ENCODE results near the gene GYG2.
"Not testable (repeated sequence)": the region's sequence is repeated elsewhere in the genome, so short reads cannot be mapped to it uniquely, and the experiment has no call there.

Gene GYG2

DNA sequence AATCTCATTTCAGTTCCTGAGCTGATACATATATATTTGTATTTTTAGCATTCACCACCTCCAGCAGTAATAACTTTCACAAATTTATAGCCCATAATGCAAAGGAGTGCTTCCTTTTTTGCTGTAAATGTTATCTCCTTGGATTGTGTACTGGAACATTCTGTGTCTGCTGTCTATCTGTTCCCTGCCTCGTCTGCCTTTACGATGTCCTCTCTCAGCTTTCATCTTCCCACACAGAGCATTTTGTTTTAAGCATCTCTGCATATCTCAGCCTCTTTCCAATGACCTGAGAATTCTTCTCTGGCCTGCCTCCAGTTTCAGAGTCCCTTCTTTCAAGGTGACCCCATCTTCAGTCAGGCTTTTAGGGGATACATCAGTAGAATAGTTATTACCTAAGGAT lies 43.1 kb downstream of the GYG2 start:
- DNase-seq (ENCODE audit: low spot score), result no peak

DNA sequence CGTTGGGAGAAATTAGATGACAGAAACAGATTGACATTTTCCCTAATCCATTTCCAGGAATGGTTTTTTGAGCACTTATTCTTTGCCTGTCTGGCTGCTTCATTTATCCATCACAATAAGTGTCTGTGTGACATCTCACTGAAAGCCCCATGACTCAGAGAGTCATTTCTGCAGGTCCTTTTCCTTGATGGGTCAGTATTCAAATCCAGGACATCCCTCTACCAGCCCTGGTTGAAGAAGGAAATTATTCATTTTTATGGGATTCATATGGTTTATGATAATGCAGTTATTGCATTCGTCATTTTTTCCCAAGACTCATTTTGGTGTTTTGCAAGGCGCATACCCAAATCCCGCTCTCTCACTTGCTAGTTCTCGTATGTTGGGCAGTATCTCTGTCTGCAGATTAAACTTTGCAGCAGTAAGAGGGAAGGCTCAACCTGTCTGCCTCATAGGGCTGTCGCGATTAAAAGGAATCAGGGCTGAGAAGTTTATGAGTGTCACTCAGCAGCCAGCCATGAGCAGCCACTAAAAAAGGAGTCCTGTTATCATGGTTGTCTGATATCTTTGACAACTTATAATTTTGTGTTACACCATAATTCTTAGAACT lies 44.0 kb downstream of the GYG2 start:
- DNase-seq (ENCODE audit: low spot score), result no peak

DNA sequence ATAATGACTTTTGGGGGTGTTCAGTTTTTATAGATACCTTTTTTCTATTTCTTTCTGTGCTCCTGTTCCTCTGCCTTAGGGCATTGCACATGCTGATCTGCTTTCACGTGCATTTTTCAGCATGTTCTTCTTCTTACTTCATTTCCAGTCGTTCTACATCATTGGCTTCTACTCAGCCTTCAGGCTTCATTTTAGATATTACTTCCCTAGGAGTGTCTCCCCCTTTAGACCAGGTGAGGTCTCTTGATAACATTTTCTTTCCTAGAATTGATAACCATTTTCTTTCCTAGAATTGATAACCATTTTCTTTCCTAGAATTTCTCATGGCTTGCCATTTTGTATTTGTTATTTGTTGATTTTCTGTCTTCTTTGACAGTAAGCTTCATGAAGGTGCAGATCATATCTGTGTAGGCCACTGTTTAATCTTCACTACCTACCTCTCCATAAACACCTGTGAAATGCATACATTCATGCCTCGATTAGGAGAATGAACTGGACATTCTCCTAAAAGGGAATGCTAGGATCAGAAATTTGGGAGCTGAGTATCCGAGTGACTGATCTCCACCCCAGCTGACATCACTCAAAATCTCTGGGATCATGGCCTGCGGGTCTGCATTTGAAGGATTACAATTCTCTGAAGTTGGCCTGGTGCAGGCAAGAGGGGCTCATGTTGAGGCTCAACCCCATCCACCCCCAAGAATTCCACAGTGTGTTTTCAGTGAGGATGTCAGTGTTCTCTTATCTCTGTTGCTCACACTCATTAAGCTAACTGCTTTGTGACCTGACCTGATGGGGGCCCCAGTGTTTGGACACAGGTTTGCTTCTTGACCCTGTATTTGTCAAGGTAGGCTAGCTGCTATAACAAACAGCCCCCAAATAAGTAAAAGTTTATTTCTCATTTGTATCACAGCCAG lies 45.7 kb downstream of the GYG2 start:
- no peak for DNase-seq (ENCODE audit: low spot score)

DNA sequence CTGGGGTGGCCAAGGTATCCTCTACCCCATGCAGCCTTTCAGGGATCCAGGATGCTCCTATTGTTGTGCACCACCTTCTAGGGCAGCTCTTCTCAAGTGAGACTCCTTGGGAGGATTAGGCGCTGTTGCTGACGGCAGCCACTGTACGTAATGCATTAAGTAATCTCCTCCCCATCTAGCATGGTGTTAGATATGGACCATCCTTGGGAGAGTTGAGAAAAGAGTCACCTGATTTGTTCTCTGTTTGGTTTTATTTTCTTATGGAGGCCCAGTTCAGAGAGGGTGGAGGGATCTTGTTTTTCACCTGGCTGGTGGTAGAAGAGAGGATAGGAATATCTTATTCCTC lies 46.4 kb downstream of the GYG2 start:
- no peak for DNase-seq (ENCODE audit: low spot score)

DNA sequence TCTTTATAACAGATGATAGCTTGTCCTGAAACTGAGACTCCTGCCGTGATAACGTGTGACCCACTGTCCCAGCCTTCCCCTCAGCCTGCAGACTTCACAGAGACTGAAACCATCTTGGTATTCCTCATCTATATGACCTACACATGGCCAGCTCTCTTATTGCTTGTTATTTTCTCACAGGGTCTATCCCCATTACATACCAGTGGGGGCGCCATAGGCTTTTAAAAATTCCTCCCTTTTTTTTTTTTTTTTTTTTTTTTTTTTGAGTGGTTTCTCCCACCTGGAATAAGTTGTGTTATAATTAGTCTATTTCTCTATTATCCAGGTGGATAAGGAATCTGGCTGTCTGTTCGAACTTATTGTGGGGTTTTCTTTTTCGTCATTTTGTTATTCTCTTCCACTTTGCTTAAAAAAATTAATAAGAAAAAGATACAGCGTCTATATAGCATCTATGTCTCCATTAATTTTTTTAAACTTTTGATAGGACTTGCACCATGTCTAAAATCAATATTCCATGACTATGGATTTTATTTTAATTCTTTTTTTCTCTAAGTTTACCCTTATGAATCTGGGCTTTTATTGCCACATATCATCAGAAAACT lies 47.2 kb downstream of the GYG2 start:
- peak; percentile 25 for DNase-seq (ENCODE audit: low spot score)

DNA sequence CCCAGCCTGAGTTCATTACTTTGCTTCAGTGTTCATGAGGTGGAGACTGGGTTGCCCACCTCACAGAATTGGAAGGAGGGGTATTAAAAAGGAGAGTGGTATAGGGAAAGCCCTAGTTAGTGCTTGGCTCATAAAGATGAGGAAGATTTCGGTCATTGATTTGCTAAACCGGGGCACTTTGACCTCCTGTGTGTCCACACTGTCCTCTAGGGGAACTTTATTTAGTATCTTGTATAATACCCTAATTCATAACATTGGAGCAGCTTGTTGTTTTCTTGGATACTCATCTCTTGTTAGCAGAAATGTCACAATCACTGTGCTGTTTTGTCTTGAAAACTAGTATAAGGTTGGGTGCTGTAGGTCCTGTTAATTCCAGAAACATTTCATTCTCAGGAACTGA lies 49.8 kb downstream of the GYG2 start:
- no peak for DNase-seq (ENCODE audit: low spot score)

DNA sequence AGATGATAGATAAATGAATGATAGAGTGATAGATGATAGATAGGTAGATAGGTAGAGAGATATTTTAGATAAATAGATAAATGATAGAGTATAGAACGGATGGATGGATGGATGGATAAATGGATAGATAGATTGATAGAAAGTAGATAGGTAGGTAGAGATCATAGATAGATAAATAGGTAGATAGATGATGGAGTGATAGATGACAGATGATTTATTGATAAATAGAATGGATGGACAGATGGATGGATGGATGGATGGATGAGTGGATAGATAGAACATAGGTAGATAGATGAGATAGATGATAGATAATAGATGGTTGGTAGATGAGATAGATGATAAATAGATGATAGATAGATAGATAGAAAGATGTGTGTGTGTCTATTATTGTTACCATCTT lies 50.9 kb downstream of the GYG2 start:
- no peak for DNase-seq (ENCODE audit: low spot score)

DNA sequence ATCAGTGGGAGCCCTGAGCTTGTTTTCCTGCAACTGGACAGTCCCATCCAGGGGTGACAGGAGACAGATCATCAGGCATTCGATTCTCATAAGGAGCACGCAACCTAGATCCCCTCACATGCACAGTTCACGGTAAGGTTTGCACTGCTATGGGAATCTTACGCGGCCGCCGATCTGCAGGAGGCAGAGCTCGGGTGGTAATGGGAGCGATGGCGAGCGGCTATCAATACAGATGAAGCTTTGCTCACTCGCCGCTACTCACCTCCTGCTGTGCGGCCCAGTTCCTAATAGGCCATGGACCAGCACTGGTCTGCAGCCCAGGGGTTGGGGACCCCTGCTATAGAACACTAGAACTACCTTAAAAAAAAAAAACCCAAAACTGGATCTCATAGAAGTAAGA lies 55.0 kb downstream of the GYG2 start:
- DNase-seq (ENCODE audit: low spot score), result no peak

DNA sequence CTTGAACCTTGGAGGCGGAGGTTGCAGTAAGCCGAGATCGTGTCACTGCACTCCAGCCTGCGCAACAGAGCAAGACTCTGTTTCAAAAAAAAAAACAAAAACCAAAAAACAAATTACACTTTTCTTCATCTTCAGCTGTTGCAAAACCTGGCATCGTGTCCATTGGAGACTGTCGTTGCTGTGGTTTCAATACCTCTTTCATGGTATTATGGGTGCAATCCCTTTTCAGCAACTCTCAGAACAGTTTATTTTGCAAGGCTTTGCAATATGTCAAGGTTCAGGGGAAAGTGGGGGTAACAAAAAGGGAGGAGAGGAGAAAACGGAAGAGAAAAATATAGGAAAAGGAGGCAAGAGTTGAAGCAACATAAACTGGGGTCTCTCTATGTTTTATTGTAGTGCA lies 59.6 kb downstream of the GYG2 start:
- no peak for DNase-seq (ENCODE audit: low spot score)

DNA sequence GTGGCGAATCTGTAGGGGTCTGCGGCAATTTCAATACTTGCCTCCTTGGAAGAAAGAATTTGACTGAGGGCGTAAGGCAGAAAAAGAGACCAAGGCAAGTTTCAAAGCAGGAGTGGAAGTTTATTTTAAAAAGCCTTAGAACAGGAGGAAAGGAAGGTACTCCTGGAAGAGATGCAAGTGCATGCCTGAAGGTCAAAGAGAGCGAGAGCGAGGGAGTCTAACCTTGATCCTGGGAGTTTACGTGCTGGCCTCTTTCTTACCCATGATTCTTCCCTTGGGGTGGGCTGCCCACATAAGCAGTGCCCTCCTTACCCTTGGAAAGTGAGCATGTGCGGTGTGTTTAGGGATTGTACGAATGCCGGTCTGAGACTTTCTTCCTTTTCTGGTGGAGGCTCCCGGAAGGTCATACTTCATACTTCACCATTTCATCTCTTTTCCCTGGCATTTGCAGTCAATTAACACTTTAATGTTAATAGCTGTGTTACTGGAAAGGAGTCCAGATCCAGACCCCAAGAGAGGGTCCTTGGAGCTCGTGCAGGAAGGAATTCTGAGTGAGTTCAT lies 60.4 kb downstream of the GYG2 start:
- no peak for DNase-seq (ENCODE audit: low spot score)

DNA sequence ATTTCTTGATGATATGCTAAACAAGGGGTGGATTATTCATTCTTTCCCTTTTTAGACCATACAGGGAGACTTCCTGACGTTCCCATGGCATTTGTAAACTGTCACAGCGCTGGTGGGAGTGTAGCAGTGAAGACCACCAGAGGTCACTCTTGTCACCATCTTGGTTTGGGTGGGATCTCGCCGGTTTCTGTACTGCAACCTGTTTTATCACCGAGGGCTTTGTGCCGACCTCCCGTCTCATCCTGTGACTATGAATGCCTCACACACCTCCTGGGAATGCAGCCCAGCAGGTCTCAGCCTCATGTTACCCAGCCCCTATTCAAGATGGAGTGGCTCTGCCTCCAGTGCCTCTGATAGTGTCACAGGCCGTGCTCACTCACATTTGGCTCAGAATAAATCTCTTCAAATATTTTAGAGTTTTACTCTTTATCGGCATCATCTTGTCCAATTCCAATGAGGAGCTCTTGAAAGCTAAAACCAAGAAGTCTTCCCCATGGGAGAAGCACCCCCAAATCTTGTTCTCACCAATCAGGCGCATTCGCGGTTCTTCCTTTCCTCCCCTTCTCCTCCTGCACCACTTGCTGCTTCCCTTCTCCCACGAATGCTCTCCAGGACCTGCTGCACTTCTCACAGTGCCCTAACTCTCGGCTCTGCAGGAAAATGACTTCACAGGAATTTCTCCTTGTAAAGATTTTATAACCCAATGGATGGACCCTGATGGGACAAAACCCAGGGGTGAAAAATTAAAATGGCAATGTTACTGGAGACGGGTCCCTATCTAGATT lies 61.2 kb downstream of the GYG2 start:
- not testable (repeated sequence) for DNase-seq (ENCODE audit: low spot score)

DNA sequence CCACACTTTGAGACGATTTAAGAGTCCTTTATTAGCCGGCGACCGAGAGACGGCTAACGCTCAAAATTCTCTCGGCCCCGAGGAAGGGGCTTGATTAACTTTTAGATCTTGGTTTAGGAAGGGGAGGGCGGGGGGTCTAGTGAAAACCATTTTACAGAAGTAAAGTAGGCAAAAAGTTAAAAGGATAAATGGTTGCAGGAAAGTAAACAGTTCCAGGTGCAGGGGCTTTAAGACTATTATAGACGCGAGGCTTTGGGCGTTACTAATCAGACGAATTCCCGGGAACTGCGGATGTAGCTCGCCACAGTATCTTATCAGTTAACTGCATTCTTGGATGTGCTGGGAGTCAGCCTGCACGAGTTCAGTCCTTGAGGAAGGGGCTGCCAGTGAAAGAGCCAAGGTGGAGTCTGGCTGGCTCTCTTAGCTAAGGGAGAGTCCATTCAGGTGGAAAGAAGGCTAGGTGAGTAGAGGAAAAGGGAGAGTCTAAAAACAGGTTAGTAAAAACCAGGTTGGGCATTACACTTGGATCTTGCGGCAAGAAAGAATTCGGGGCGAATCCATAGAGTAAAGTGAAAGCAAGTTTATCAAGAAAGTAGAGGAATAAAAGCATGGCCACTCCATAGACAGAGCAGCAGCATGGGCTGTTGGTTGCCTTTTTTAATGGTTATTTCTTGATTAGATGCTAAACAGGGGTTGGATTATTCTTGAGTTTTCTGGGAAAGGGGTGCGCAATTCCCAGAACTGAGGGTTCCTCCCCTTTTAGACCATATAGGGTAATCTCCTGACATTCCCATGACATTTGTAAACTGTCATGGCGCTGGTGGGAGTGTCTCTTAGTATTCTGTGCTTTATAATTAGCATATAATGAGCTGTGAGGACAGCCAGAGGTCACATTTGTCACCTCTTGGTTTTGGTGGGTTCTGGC lies 62.1 kb downstream of the GYG2 start:
- DNase-seq (ENCODE audit: low spot score), result not testable (repeated sequence)

DNA sequence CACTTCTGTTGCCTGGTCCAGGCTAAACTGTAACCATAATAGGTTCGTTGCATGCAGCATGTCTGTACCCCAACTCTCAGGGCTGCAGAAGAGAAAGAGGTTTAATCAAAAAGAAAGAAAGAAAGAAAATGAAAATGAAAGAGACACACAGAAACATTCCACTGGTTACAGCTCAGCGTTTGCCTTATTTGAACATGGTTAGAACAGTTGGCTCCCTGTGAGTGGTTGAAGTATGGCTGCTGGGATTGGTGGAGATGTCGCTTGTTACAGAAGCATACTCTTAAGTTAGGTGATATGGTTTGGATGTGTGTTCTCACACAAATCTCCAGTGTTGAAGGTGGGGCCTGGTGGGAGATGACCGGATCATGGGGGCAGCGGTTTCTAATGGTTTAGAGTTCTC lies 64.1 kb downstream of the GYG2 start:
- DNase-seq (ENCODE audit: low spot score), result no peak

DNA sequence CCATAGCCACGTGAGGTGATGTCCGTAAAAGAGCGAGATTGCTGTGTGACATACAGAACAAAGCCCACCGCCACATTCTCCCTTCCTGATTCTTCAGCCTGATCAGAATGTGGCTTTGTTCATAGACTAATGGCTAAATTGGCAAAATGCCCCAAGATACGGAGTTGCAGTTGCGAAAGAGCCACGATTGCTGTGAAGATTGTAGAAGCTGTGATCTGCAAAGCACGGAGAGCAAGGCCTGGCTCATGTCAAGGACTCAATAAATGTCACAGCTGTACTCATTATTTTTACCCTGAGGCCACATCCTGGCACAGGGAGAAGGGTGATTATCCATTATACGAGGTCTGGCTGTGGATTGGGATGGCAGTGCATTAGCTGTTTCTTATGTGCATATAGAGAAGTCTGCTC lies 66.2 kb downstream of the GYG2 start:
- DNase-seq (ENCODE audit: low spot score), result no peak

DNA sequence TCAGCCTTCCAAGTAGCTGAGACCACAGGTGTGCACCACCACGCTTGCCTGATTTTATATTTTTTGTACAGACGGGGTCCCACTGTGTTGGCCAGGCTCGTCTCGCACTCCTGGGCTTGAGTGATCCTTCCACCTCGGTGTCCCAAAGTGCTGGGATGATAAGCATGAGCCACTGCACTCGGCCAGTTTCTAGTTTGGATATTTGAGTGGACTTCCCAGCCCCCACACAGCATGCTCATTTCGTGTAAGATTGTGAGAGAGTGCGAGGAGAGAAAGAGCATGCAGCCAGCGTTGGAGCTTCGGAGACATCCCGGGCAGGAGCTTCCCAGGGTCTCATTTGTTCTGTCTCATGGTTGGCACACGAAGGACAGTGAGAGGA lies 68.6 kb downstream of the GYG2 start:
- DNase-seq (ENCODE audit: low spot score), result no peak

DNA sequence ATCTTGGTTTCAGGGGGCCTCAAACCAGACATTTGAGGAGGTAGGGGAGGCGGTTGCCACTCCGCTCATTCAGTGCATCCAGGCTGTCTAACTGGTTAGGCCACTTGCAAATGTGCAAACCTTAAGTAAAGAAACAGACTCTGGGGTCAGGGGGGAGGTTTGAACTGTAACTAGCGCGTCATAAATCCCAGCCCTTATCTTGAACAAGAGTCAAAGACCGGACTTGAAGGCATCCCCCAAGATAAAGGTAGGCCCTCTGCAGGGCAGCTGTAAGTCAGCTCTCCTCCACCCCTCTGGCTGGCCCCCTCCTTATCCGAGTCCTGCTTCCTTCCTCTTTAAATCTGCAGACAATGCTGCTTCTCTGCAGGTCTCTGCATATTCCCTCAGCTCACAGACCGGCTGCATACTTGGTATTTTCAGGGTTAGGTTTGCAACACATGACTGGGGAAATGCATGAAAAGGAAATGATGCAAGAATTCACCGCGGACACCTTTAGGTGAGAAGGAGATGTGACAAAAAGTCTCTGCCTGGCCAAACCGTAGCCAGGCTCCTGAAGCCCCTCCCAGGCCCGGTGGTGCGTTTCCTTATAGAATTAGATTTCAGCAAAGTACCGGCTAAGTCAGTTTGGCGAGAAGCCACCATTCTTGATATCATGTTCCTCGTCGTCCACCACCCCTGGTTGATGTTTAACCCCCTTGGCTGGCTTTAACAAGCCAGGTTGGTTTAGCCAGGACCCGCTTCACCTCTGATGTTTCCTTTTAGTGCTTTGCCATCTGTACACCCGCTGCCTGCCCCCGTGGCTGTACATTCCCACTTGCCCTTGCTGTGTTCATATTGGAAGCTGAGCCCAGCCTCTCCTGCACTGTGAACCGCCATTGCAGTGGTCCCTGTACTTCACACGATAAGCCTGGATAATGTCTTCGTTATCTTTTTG lies 69.2 kb downstream of the GYG2 start:
- peak; percentile 14 for DNase-seq (ENCODE audit: low spot score)

DNA sequence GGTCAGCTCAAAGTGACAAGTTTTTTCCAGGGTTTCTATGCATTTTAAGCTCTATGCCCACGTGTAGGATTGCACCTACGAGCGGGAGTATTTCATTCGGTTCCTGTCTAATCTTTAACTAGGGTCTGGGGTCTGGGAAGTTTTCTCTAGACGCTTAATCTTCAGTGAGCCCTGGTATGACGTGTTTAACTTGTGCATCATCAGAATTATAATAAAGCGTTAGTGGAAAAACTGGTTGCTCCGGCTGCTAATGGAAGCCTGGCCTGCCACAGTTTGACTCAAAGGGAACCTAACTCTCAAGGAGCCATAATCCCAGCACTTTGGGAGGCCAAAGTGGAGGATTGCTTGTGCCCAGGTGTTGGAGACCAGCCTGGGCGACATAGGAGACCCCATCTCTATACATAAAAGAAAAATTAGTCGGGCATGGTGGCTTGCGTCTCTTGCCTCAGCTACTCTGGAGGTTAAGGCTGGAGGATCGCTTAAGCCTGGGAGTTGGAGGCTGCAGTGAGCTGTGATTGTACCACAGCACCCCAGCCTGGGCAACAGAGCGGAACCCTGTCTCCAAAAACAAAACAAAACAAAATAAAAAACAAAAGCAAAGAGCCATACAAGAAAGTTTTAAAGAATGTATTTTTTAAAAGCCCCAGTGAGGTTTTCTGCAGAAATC lies 70.2 kb downstream of the GYG2 start:
- no peak for DNase-seq (ENCODE audit: low spot score)

DNA sequence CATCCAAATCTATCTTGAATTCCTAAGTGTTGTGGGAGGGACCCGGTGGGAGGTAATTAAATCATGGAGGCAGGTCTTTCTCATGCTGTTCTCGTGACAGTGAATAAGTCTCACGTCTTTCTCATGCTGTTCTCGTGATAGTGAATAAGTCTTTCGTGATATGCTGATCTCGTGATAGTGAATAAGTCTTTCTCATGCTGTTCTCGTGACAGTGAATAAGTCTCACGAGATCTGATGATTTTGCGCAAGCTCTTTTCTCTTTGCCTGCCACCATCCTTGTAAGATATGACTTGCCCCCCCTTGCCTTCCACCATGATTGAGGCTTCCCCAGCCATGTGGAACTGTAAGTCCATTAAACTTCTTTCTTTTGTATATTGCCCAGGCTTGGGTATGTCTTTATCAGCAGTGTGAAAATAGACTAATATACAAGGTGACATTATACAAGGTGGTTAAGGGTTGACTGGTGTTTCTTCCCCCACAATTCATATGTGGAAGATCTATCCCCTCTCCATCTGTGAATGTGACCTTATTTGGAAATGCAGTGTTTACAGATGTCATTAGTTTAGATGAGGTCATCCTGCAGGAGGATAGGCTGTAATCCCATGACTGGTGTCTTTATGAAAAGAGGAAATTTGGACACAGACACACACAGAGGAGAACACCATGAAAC lies 72.8 kb downstream of the GYG2 start:
- no peak for DNase-seq (ENCODE audit: low spot score)

DNA sequence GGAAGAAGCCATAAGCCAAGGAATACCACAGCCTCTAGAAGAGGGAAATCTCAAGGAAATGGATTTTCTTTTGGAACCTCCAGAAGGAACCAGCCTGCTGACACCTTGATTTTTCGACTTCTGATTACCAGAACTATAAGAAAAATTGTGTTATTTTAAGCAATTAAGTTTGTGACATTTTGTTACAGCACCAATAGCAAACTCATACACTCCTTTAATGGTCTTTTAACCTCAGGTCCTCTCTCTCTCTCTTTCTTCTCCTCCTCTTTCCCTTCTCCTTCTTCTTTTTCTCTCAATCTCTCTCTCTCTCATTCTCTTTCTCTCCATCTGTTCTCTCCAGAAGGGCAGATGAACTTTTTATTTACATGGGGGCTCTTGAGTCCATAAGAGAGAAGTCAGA lies 74.1 kb downstream of the GYG2 start:
- no peak for DNase-seq (ENCODE audit: low spot score)
